KOPT-K1 (cell line): ENCODE results near the gene MYO7A.

Experiments
- H3K27ac ChIP-seq: fragments of 200-600 bp; sonication (generic); 2 replicates; pipeline ENCODE4 v1.5.1; 2016; ENCODE audit warnings: antibody characterized with exemption, mild to moderate bottlenecking, low read depth, low read length; ENCODE audit not compliant: poor library complexity, severe bottlenecking
- H3K36me3 ChIP-seq: fragments of 200-600 bp; sonication (generic); 2 replicates; pipeline ENCODE4 v1.5.1; 2017; ENCODE audit warnings: antibody characterized with exemption, mild to moderate bottlenecking, low read length, moderate library complexity; ENCODE audit not compliant: insufficient read depth
- H3K9me3 ChIP-seq: fragments of 200-600 bp; sonication (generic); 2 replicates; pipeline ENCODE4 v1.5.1; 2017; ENCODE audit warnings: antibody characterized with exemption, low read length, mild to moderate bottlenecking; ENCODE audit not compliant: insufficient read depth, poor library complexity, severe bottlenecking

MYO7A gene

GRCh38 chr11:77191823-77192495 is 63.9 kb downstream of the MYO7A start:
- H3K9me3 ChIP-seq = no peaks in the 10 kb centered on the region
- no peaks in the 10 kb centered on the region for H3K36me3 ChIP-seq
- no peak overlapping the region for H3K27ac ChIP-seq

DNA sequence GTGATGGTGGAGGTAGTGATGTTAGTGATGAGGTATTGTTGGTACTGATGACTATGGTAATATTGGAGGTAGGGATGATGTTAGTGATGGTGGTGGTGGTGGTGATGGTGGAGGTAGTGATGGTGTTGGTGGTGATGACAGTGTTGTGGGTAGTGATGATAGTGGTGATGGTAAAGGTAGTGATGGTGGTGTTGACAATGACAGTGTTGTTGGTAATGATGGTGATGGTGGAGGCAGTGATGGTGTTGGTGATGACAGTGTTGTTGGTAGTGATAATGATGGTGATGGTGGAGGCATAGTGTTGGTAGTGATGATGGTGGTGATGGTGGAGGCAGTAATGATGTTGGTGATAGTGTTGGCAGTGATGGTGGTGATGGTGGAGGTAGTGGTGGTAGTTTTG is 65.1 kb downstream of the MYO7A start:
- no peaks in the 10 kb centered on the region for H3K36me3 ChIP-seq
- H3K27ac ChIP-seq = no peak overlapping the region
- H3K9me3 ChIP-seq = no peaks in the 10 kb centered on the region

DNA sequence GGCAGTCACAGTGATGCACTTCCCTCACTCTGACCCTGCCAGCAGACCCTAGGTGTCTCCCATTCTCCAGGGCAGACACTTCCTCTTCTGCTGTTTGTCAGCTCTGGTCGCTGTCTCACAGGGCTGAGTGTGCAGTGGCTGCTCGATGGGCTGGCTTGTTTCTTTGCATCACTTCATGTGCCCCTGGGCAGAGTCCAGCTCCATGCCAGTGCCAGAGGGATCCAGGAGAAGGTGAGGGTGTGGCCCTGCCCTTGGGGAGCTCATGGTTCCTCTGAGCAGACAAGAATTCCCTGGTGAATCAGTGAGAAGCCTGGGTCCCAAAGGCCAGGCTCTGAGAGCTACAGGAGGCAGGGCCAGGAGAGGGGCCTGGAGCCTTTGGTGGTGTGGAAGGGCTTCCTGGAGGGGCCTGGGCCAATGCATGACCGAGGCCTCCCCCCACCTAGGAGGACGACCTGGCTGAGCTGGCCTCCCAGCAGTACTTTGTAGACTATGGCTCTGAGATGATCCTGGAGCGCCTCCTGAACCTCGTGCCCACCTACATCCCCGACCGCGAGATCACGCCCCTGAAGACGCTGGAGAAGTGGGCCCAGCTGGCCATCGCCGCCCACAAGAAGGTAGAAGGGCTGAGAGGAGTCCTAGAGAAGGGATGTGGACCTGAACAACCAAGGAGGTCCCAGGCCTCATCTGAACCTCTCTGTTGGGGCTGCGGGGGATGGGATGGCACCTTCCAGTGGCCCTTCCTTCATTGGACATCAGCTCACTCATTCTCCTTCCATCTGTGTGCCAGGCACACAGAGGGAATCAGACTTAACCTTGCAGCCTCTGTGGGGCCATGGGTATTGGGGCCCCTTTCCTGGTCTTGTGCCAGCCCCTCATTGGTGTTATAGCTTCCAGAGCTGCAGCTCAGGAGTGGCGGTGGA is 66.1 kb downstream of the MYO7A start:
- Histone ChIP-seq H3K36me3 (no peaks in the 10 kb centered on the region), H3K27ac (no peak overlapping the region), H3K9me3 (no peaks in the 10 kb centered on the region)

GRCh38 chr11:77195071-77195755 is 67.2 kb downstream of the MYO7A start:
- no peak overlapping the region for H3K27ac ChIP-seq
- no peaks in the 10 kb centered on the region for H3K36me3 ChIP-seq
- H3K9me3 ChIP-seq = no peaks in the 10 kb centered on the region

GRCh38 chr11:77196961-77197360 is 68.9 kb downstream of the MYO7A start:
- no peaks in the 10 kb centered on the region for H3K36me3 ChIP-seq
- H3K27ac ChIP-seq = no peak overlapping the region

DNA sequence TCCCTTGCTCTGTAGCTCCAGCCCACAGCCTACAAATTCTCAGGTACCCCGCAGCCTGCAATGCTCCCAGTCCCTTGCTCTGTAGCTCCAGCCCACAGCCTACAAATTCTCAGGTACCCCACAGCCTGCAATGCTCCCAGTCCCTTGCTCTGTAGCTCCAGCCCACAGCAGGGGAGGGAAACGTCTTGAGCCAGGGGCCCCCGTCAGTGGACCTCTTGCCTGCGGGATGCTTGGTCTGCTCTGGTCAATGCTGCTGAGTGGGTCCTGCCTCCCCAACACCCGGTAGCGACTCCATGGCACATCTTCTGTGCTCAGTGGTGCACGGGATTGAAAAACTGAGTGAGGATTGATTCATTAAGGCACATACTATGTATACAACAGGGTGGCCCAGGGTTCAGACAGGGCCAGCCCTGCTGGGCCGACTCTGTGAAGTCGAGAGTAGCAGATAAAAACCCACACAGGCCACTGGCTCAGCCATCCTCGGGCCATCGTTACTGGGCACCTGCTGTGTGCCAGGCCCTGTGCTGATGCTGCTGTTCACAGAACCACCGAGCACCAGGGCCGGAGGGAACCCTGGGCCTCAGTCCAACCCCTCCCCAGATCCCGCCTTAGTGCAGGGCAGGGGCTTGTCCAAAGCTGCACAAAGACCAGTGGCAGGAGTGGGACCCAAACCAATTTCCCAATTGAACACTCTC is 69.7 kb downstream of the MYO7A start:
- Histone ChIP-seq H3K36me3 (no peaks in the 10 kb centered on the region), H3K27ac (no peak overlapping the region), H3K9me3 (no peaks in the 10 kb centered on the region)

More at GRCh38 chr11:77196961-77197360, 68.9 kb downstream of the MYO7A start:
- H3K9me3 ChIP-seq = no peaks in the 10 kb centered on the region

- Histone ChIP-seq H3K36me3 (no peaks in the 10 kb centered on the region), H3K27ac (no peak overlapping the region), H3K9me3 (no peaks in the 10 kb centered on the region)
Observed at GRCh38 chr11:77198440-77198849, 70.4 kb downstream of the MYO7A start.

- Histone ChIP-seq H3K27ac (no peak overlapping the region), H3K9me3 (no peaks in the 10 kb centered on the region), H3K36me3 (no peaks in the 10 kb centered on the region)
Observed at GRCh38 chr11:77199137-77199745, 71.2 kb downstream of the MYO7A start.

DNA sequence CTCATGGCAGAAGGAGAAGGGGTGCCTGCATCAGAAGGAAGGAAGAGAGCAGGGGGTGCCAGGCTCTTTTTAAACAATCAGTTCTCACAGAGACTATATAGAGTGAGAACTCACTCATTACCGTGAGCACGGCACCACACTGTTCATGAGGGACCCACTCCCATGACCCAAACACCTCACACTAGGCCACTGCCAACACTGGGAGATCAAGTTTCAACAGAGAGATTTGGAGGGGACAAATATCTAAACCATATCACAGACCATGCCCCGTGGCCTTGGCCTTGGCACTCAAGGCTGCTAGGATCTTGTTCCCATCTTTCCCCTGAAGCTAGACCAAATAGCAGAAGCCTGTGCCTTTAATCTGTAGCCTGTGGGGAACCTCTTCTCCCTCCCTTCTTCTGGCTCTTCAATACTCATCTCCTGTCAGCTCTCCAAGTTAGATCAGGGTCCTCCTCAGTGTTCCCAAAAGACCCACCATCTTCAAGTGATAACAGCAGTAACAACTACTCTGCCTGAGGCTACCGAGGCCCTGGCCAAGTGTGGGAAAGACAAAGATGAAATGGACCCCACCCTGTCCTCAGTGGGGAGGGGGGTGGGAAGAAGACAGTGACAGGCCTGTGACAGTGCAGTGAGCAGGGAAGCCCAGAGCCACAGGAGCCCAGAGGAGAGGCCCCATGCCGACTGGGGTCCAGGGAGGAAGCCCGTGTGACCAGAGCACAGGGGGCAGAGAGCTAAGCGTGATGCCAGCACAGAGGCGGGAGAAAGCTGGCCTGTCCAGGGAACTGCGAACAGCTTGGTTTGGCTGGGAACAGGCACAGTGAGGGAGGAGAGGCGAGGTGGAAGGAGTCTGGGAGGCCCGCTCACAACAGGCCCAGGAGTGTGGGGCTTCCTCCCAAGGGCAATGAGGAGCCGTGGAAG is 72.6 kb downstream of the MYO7A start:
- H3K27ac ChIP-seq = no peak overlapping the region
- H3K9me3 ChIP-seq = no peaks in the 10 kb centered on the region
- H3K36me3 ChIP-seq = no peaks in the 10 kb centered on the region

DNA sequence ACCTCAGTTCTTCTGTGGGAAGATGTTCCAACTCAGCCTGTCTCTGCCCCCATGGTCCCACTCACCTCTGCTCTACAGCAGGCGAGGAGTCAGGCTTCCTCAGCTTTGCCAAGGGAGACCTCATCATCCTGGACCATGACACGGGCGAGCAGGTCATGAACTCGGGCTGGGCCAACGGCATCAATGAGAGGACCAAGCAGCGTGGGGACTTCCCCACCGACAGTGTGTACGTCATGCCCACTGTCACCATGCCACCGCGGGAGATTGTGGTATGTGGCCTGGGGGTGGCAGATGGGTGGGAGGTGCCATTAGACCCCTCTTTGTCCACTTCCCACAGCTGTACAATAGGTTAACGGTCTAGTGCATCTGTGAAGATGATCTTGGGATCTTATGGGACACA is 73.3 kb downstream of the MYO7A start:
- H3K9me3 ChIP-seq = no peaks in the 10 kb centered on the region
- H3K36me3 ChIP-seq = no peaks in the 10 kb centered on the region
- no peak overlapping the region for H3K27ac ChIP-seq

- Histone ChIP-seq H3K9me3 (no peaks in the 10 kb centered on the region), H3K36me3 (no peaks in the 10 kb centered on the region), H3K27ac (no peak overlapping the region)
Observed at GRCh38 chr11:77201991-77202841, 74.2 kb downstream of the MYO7A start.

- Histone ChIP-seq H3K27ac (no peak overlapping the region), H3K9me3 (no peaks in the 10 kb centered on the region), H3K36me3 (no peaks in the 10 kb centered on the region)
Observed at GRCh38 chr11:77202941-77203900, 75.2 kb downstream of the MYO7A start.
